ENCODE data around the gene LENG8.

GRCh38 chr19:54427586-54427985 lies 21.4 kb upstream of the LENG8 start:
- TF ChIP-seq CTCF (IDR thresholded peaks at IDR 0.05; ENCODE audit: borderline replicate concordance, extremely low read depth, low read length, poor library complexity, severe bottlenecking) (no peak), EZH2 (IDR thresholded peaks at IDR 0.05; ENCODE audit: borderline replicate concordance, low read depth, low read length, severe bottlenecking) (no peak)
